Kidney (tissue), 14 donors: ENCODE results near the gene FAM118A. TPM values are rescaled to one million over a fixed set of nuclear protein-coding genes. Genes with fewer than 3 reads are reported as not detected.
A peak's percentile ranks its signal among the peaks of the same experiment; 100 is the strongest.

ENCODE experiments used
- DNase-seq, 5 donors: peaks; one replicate each; pipeline ENCODE4 v3.0.0-alpha.2; 2013 to 2020
- FAIRE-seq: peaks from 2 replicates; lab custom pipeline; 2012; peaks lifted over from hg19 to GRCh38; lab: Jason Lieb, UNC
- H3K27ac ChIP-seq, 2 donors: one replicate each; pipeline ENCODE4 v1.7.0; 2013; ENCODE audit warnings: low read depth in 2 of 2, low read length in 2 of 2, inconsistent platforms in 1 of 2
- H3K27me3 ChIP-seq: one replicate; pipeline ENCODE4 v1.7.1; 2013; ENCODE audit warnings: low read length, inconsistent platforms; ENCODE audit not compliant: control insufficient read depth, insufficient read depth
- H3K36me3 ChIP-seq, 3 donors: one replicate each; pipeline versions ENCODE4 v1.7.0 to v1.7.1; 2013; ENCODE audit warnings: low read length in 3 of 3, control low read depth in 1 of 3, inconsistent platforms in 1 of 3; ENCODE audit not compliant: insufficient read depth in 3 of 3, control insufficient read depth in 2 of 3
- H3K4me1 ChIP-seq, 3 donors: one replicate each; pipeline versions ENCODE4 v1.7.0 to v1.7.1; 2013; ENCODE audit warnings: low read length in 3 of 3, inconsistent platforms in 1 of 3, low read depth in 1 of 3; ENCODE audit not compliant: control insufficient read depth in 2 of 3, insufficient read depth in 2 of 3
- H3K4me3 ChIP-seq, 3 donors: one replicate each; pipeline versions ENCODE4 v1.7.0 to v1.8.1; 2013; ENCODE audit warnings: low read length in 3 of 3, control low read depth in 1 of 3, inconsistent platforms in 1 of 3
- H3K9ac ChIP-seq, 3 donors: one replicate each; pipeline versions ENCODE4 v1.7.0 to v1.7.1; 2013; ENCODE audit warnings: low read length in 3 of 3, control low read depth in 1 of 3, inconsistent platforms in 1 of 3
- H3K9me3 ChIP-seq, 3 donors: one replicate each; pipeline versions ENCODE4 v1.7.0 to v1.7.1; 2013; ENCODE audit warnings: low read length in 3 of 3, control low read depth in 1 of 3, inconsistent platforms in 1 of 3; ENCODE audit not compliant: control insufficient read depth in 2 of 3, insufficient read depth in 1 of 3
- CTCF ChIP-seq: IDR thresholded peaks from 3 replicates; pipeline ENCODE4 v1.5.1; 2012; ENCODE audit warnings: mild to moderate bottlenecking, moderate library complexity, borderline replicate concordance; ENCODE audit not compliant: insufficient read depth; ENCODE audit errors: extremely low read depth
- intact Hi-C: fragments of 100-400 bp; cut with DNase I; formaldehyde crosslinking; loops from one replicate; pipeline ENCODE4 v1.11.1; 2022
- polyA plus RNA-seq: library from polyadenylated mRNA; stranded (reverse); fragments of 350-450 nt; fragmentation: Illumina TruSeq; extraction: RNeasy Lipid Tissue Mini Kit (QIAGEN cat#74804); gene quantifications from one replicate; pipeline ENCODE4 v1.2.3, GENCODE V29; 2014; ENCODE audit warnings: low read depth, low replicate concordance; ENCODE audit not compliant: insufficient read depth
- total RNA-seq: library from RNA; stranded (reverse); fragmentation: NEBNext Ultra II Directional; extraction: Animal tissue kit (Norgen Biotek cat#: 25700); gene quantifications from one replicate; pipeline ENCODE4 v1.2.1, GENCODE V29; 2021
- donor health status: control.
- donor health status: control.
- donor health status: control.
- donor health status: control.
- donor health status: control.
- donor health status: DM: yes; HTN: yes; CAD: no.
- donor health status: Normal renal cell carcinoma (clear cell type).

Gene FAM118A
- total and polyA plus RNA-seq, 2 donors from 2014 or later = 5.7 to 13.0 TPM

- no peak overlapping the region for H3K9ac ChIP-seq
- H3K4me3 ChIP-seq = no peak overlapping the region
- no peak for FAIRE-seq
- TF ChIP-seq CTCF = no peak
- H3K36me3 ChIP-seq = no peaks in the 10 kb centered on the region
- no peak for DNase-seq
- no peaks in the 10 kb centered on the region for H3K9me3 ChIP-seq
- peaks cover 0 to 6% (median 3%) of the 10 kb centered on the region in 3 donors for H3K4me1 ChIP-seq
- H3K27me3 ChIP-seq = no peaks in the 10 kb centered on the region
- intact Hi-C loops = loop anchor here (10.0 kb wide), 1 partner anchor 284 kb away; no protein-coding TSS in a partner anchor
- H3K27ac ChIP-seq = no peak overlapping the region
Measured at GRCh38 chr22:45270095-45271020, 39.4 kb upstream of the FAM118A start.

- H3K9ac ChIP-seq = no peak overlapping the region
- intact Hi-C loops = loop anchor here (10.0 kb wide), 1 partner anchor 283 kb away; no protein-coding TSS in a partner anchor
- H3K27ac ChIP-seq = peak overlapping the region; percentile 13 to 23
- H3K4me1 ChIP-seq = peaks cover 0 to 6% (median 3%) of the 10 kb centered on the region in 3 donors
- TF ChIP-seq CTCF = no peak
- H3K27me3 ChIP-seq = no peaks in the 10 kb centered on the region
- H3K36me3 ChIP-seq = no peaks in the 10 kb centered on the region
- H3K9me3 ChIP-seq = no peaks in the 10 kb centered on the region
- FAIRE-seq = no peak
- no peak overlapping the region for H3K4me3 ChIP-seq
- DNase-seq = peak in 4 of 5 donors; percentile 33 to 95 (median 78)
Measured at GRCh38 chr22:45271667-45272201, 38.0 kb upstream of the FAM118A start.

- Histone ChIP-seq H3K9me3 (no peaks in the 10 kb centered on the region), H3K36me3 (no peaks in the 10 kb centered on the region), H3K27ac (peak overlapping the region; percentile 43 to 48), H3K4me3 (no peak overlapping the region), H3K27me3 (no peaks in the 10 kb centered on the region), H3K9ac (no peak overlapping the region), H3K4me1 (peaks cover 0 to 6% (median 3%) of the 10 kb centered on the region in 3 donors)
- FAIRE-seq (no peak), DNase-seq (no peak)
- intact Hi-C loops = loop anchor here (10.0 kb wide), 1 partner anchor 282 kb away; no protein-coding TSS in a partner anchor
- no peak for TF ChIP-seq CTCF
Measured at GRCh38 chr22:45272498-45272897, 37.2 kb upstream of the FAM118A start.
